NT2/D1 (cell line): Measurements from ENCODE around the gene TMEM244.

ENCODE experiments used
- YY1 ChIP-seq: IDR thresholded peaks from 2 replicates; pipeline ENCODE4 v1.6.1; 2011; ENCODE audit not compliant: insufficient read length, insufficient read depth
- ZNF274 ChIP-seq: IDR thresholded peaks from 2 replicates; pipeline ENCODE4 v1.6.1; 2011; ENCODE audit warnings: mild to moderate bottlenecking, low read depth, low read length

DNA sequence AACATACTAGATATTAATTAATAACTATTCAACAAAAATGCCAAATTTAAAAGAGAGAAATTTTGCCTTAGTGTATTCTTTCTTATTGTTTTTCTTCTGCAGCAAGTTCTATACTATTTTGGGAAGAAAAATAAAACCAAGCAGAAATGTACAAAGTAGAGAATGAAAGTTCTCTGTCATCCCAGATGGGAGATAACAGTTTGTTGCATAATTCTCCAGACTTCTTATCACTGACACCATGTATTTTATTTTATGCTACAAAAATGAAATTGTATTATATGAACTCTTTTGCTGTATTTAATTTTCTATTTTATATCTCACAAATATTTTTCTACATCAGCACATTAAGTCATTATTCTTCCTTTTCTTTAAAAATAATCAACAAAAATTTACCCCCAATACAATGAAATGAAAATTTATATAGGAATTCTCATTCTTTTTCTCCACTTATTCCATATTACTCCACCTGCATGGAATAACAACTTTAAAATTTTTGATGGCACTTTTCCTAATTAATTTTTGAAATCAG is 18.2 kb downstream of the TMEM244 start:
- TF ChIP-seq ZNF274, result no peak
- TF ChIP-seq YY1, result no peak
